PC-3 (cell line): ENCODE results near the gene PNP. TPM values are rescaled to one million over a fixed set of nuclear protein-coding genes. Genes with fewer than 3 reads are reported as not detected.

Source experiments
- ATAC-seq: fragments of 200-7000 bp; cut with Tn5 transposase; 2 replicates; pipeline ENCODE4 v1.9.1; 2020; ENCODE audit warnings: mild to moderate bottlenecking, moderate library complexity
- BruUV-seq: library from RNA; stranded (reverse); fragments of 400-500 nt; replicated peaks from 2 replicates; lab custom pipeline; 2021; lab: Mats Ljungman, UMichigan
- CTCF ChIA-PET: fragments of 300-600 bp; sonication (Branson Sonifier 250); formaldehyde crosslinking; loops from one replicate; lab custom pipeline; 2022; ENCODE audit warnings: antibody characterized with exemption; lab: Charles Lee
- POLR2A ChIA-PET: fragments of 300-600 bp; sonication (Branson Sonifier 250); formaldehyde crosslinking; loops from one replicate; lab custom pipeline; 2022; ENCODE audit warnings: antibody characterized with exemption; ENCODE audit not compliant: unreplicated experiment; lab: Charles Lee
- DNase-seq: peaks from one replicate; pipeline ENCODE4 v3.0.0-alpha.2; 2015
- H2AFZ ChIP-seq: fragments of 300-600 bp; sonication (generic); 2 replicates; pipeline ENCODE4 v1.6.0; 2016; ENCODE audit warnings: antibody characterized with exemption, low read length
- H3F3A ChIP-seq: fragments of 300-600 bp; sonication (generic); one replicate; pipeline ENCODE4 v1.6.0; 2017; ENCODE audit warnings: antibody characterized with exemption, low read length, control low read depth, mild to moderate bottlenecking; ENCODE audit not compliant: unreplicated experiment
- H3K27ac ChIP-seq: fragments of 300-600 bp; sonication (generic); 2 replicates; pipeline ENCODE4 v1.5.1; 2016; ENCODE audit warnings: mild to moderate bottlenecking, low read length
- H3K27me3 ChIP-seq: fragments of 300-600 bp; sonication (generic); 2 replicates; pipeline ENCODE4 v1.6.1; 2016; ENCODE audit warnings: low read length, mixed read lengths
- H3K36me3 ChIP-seq: fragments of 300-600 bp; sonication (generic); 2 replicates; pipeline ENCODE4 v1.6.1; 2016; ENCODE audit warnings: low read depth, mixed run types, low read length, mixed read lengths
- H3K4me1 ChIP-seq: fragments of 300-600 bp; sonication (generic); 2 replicates; pipeline ENCODE4 v1.5.1; 2016; ENCODE audit warnings: low read length; ENCODE audit not compliant: insufficient read depth
- H3K4me2 ChIP-seq: fragments of 300-600 bp; sonication (generic); 2 replicates; pipeline ENCODE4 v1.6.0; 2016; ENCODE audit warnings: low read length
- H3K4me3 ChIP-seq: fragments of 300-600 bp; sonication (generic); 2 replicates; pipeline ENCODE4 v1.5.1; 2016; ENCODE audit warnings: mild to moderate bottlenecking, low read length, mixed read lengths
- H3K79me2 ChIP-seq: fragments of 300-600 bp; sonication (generic); 2 replicates; pipeline ENCODE4 v1.6.1; 2017; ENCODE audit warnings: low read length, mixed read lengths
- H3K9ac ChIP-seq: fragments of 300-600 bp; sonication (generic); 2 replicates; pipeline ENCODE4 v1.6.0; 2016; ENCODE audit warnings: mild to moderate bottlenecking, low read length
- H3K9me2 ChIP-seq: fragments of 300-600 bp; sonication (generic); replicated peaks from 2 replicates; pipeline ENCODE4 v1.6.1; 2016; ENCODE audit warnings: mixed run types, low read length, mixed read lengths
- H3K9me3 ChIP-seq: fragments of 300-600 bp; sonication (generic); 2 replicates; pipeline ENCODE4 v1.6.1; 2016; ENCODE audit warnings: low read length, mixed read lengths
- H4K20me1 ChIP-seq: fragments of 300-600 bp; sonication (generic); 2 replicates; pipeline ENCODE4 v1.6.1; 2016; ENCODE audit warnings: low read length, mixed read lengths
- EZH2 ChIP-seq: fragments of 300-600 bp; sonication (generic); IDR thresholded peaks from one replicate; pipeline ENCODE4 v1.6.1; 2017; ENCODE audit warnings: antibody characterized with exemption, mild to moderate bottlenecking, low read length; ENCODE audit not compliant: unreplicated experiment
- EZH2phosphoT487 ChIP-seq: fragments of 300-600 bp; sonication (generic); IDR thresholded peaks from 2 replicates; pipeline ENCODE4 v1.6.1; 2018; ENCODE audit warnings: mild to moderate bottlenecking, antibody characterized with exemption, low read length, borderline replicate concordance
- intact Hi-C: fragments of 100-400 bp; cut with micrococcal nuclease; formaldehyde crosslinking; loops from 2 replicates; pipeline ENCODE4 v1.9.0; 2023
- total RNA-seq: library from RNA; depleted of rRNA; stranded (reverse); fragments of >200 nt; gene quantifications from 2 replicates; pipeline ENCODE4 v1.2.3, GENCODE V29; 2014
- TF ChIP-seq, protein P1 (sequence below): fragments of 300-600 bp; sonication (generic); conservative IDR thresholded peaks from 2 replicates; pipeline ENCODE4 v1.5.1; 2017; ENCODE audit warnings: antibody characterized with exemption, low read depth, mild to moderate bottlenecking, low read length

The PNP gene
- total RNA-seq, 1 experiment from 2014 or later: 118 TPM

DNA sequence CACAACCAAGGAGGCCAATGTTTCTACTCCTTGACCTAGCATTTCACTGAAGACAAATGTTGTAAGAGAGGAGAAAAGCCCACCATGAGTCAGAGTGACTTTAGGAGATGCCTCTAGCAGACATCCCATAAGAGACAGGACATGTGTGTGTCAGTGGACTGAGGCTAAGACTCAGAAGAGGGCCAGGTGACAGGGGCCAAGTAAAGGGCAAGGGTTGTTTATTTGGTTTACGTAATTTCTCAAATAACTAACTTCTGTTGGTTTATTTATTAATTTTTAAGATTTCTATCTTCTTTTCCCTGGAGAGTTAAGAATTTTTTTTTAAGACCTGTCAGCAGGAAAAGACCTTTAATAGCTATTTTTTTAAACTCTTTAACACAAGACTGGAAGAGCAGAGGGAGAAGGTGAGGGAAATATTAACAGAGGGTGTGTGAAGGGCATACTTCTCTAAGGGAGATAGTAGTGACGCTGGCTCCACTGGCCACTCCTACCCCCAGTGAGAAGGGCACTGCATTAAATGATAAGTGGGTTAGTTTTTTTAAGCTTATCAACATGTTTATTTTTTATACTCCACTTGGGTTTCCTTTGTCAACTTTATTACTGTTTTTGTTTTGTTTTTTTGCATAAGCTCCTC, 3.4 kb downstream of the PNP start:
- Histone ChIP-seq H3K36me3 (peaks cover 54% of the 10 kb centered on the region), H3K79me2 (peaks cover 55% of the 10 kb centered on the region), H3K9me2 (no peaks in the 10 kb centered on the region), H3K4me2 (0 out of 2 replicates have a peak overlapping the region, but pooled peaks have one; percentile 97), H3K9ac (no peak overlapping the region), H3F3A (no peaks in the 10 kb centered on the region), H2AFZ (no peak overlapping the region), H3K4me1 (peaks cover 18% of the 10 kb centered on the region), H3K9me3 (no peaks in the 10 kb centered on the region), H3K27me3 (no peaks in the 10 kb centered on the region), H4K20me1 (peaks cover 38% of the 10 kb centered on the region), H3K4me3 (no peak overlapping the region), H3K27ac (no peak overlapping the region)
- ChIA-PET CTCF (no interaction called here), POLR2A (no interaction called here)
- intact Hi-C loops: no loop called here
- BruUV-seq: no TSS peak
- TF ChIP-seq, protein P1, sequence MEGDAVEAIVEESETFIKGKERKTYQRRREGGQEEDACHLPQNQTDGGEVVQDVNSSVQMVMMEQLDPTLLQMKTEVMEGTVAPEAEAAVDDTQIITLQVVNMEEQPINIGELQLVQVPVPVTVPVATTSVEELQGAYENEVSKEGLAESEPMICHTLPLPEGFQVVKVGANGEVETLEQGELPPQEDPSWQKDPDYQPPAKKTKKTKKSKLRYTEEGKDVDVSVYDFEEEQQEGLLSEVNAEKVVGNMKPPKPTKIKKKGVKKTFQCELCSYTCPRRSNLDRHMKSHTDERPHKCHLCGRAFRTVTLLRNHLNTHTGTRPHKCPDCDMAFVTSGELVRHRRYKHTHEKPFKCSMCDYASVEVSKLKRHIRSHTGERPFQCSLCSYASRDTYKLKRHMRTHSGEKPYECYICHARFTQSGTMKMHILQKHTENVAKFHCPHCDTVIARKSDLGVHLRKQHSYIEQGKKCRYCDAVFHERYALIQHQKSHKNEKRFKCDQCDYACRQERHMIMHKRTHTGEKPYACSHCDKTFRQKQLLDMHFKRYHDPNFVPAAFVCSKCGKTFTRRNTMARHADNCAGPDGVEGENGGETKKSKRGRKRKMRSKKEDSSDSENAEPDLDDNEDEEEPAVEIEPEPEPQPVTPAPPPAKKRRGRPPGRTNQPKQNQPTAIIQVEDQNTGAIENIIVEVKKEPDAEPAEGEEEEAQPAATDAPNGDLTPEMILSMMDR: no peak
- TF ChIP-seq EZH2 (no peak), EZH2phosphoT487 (no peak)
- ATAC-seq (no peak), DNase-seq (no peak)

GRCh38 chr14:20476776-20477175, 7.6 kb downstream of the PNP start:
- Histone ChIP-seq H4K20me1 (peaks cover 22% of the 10 kb centered on the region), H3K27ac (no peak overlapping the region), H3F3A (no peaks in the 10 kb centered on the region), H3K4me1 (peaks cover 7% of the 10 kb centered on the region), H3K27me3 (no peaks in the 10 kb centered on the region), H3K9me2 (no peaks in the 10 kb centered on the region), H2AFZ (no peak overlapping the region), H3K79me2 (peaks cover 29% of the 10 kb centered on the region), H3K9ac (no peak overlapping the region), H3K36me3 (peaks cover 63% of the 10 kb centered on the region), H3K9me3 (no peaks in the 10 kb centered on the region), H3K4me3 (no peak overlapping the region), H3K4me2 (no peak overlapping the region)
- intact Hi-C loops: no loop called here
- ChIA-PET CTCF (no interaction called here), POLR2A (no interaction called here)
- no peak for DNase-seq
- ATAC-seq: no peak
- TF ChIP-seq, protein P1: no peak
- TF ChIP-seq EZH2: no peak
- TF ChIP-seq EZH2phosphoT487: no peak
- no TSS peak for BruUV-seq

DNA sequence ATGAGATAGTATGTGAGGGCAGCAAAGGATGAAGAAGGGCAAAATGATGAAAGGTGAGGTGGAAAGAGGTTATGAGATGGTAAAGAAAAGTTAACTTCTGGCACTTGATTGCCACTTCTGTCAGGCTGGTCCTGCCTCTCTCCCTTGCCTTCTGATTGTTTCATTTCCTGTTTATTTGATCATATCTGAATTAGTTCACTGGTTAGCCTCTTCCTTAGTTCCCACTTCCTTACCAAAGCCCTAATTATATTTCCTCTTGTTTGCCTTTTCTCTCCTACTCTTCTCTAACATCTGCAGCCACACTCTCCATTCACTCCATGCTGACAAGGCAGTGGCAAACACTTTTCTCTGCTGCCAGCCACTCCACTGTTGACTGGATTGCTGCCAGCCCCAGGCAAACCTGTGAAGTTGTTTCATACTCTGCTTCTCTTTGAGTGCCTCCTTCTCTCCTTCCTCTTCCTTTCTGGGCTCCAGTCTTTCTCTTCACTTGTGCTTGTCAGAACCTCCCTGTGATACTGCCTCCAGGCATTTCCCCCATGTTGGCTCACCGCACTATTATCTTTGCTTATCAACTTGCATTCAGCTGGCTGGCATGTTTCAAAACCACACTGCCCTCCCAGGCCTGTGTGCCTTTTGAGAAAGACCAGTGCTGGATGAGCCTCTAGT, 8.1 kb downstream of the PNP start:
- ATAC-seq (no peak), DNase-seq (no peak)
- TF ChIP-seq, protein P1: no peak
- TF ChIP-seq EZH2: no peak
- TF ChIP-seq EZH2phosphoT487: no peak
- no peaks in the 10 kb centered on the region for H3K27me3 ChIP-seq
- H3K27ac ChIP-seq: no peak overlapping the region
- CTCF ChIA-PET: no interaction called here
- intact Hi-C loops: no loop called here
- H2AFZ ChIP-seq: no peak overlapping the region
- H3K36me3 ChIP-seq: peaks cover 60% of the 10 kb centered on the region
- H3K4me3 ChIP-seq: no peak overlapping the region
- peaks cover 16% of the 10 kb centered on the region for H4K20me1 ChIP-seq
- H3K4me2 ChIP-seq: no peak overlapping the region
- BruUV-seq: no TSS peak
- H3K9me2 ChIP-seq: no peaks in the 10 kb centered on the region
- POLR2A ChIA-PET: no interaction called here
- peaks cover 23% of the 10 kb centered on the region for H3K79me2 ChIP-seq
- H3K4me1 ChIP-seq: peaks cover 1% of the 10 kb centered on the region; the same call in 1 of the 2 replicates
- no peaks in the 10 kb centered on the region for H3F3A ChIP-seq
- no peak overlapping the region for H3K9ac ChIP-seq
- H3K9me3 ChIP-seq: no peaks in the 10 kb centered on the region
